DMS53 treated with DMSO at 0.1 percent for 48 hours (cell line): ENCODE data around the gene CA12.

Experiments used
- DNase-seq: peaks from one replicate; lab custom pipeline; 2025; ENCODE audit not compliant: unreplicated experiment; lab: John Stamatoyannopoulos, UW

Gene CA12

DNA sequence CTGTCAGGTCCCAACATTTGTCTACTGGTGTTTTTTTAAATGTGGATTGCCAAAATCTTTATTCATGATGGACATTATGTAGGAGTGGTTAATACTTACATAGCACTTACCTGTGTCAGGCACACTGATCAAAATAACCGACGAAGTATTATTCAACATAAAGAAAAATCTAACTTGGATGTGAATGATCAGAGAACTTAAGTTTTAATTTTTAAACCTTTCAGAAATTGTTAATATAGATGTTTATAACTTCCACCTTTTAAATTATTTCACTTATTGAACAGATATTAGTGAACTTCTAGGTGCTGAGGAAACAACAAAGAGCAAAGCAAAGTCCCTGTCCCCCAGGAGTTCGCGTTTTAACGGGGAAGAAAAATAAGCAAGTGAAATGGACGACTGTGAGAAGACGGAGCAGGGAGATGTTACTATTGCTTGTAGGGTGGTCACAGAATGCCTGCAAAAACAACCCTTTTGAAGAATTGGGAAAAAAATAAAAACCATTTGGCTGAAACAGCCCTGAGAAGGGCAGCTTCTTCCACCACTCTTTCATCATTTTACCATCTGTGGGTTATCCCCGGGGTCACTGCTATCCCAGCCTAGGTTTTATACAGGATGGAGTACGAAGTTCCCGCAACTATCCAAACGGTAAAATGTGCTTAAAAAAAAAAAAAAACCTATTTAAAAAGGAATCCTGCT lies 105.2 kb downstream of the CA12 start:
- DNase-seq = no peak

DNA sequence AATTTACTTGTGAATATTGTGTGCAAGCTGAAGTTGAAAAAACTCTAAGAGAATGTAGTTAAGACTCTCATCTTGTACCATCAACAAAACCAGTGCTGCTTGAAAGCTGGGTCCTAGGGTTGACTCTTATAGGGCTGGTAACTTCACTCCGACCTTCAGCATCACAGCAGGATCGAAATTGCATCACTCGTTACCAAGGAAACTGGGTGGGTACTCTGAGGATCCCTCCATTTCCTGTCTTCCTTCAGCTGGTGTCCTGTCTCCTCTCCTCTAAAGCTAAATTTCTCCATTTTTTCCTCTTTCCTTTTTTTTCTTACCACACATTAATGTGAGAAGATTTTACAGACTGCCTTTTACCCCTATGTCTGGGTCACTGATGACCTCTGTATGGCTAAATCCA lies 107.2 kb downstream of the CA12 start:
- DNase-seq = no peak
